WTC11 (cell line): ENCODE measurements around the gene OPRM1.

Source experiments
- SMAD3 ChIP-seq: sonication (generic); formaldehyde crosslinking; IDR thresholded peaks from 2 replicates; pipeline ENCODE4 v1.8.0; 2022; ENCODE audit warnings: missing genetic modification reagents, mild to moderate bottlenecking, borderline replicate concordance
- TP53 ChIP-seq: sonication (generic); formaldehyde crosslinking; IDR thresholded peaks from 2 replicates; pipeline ENCODE4 v1.8.1; 2023; ENCODE audit warnings: mild to moderate bottlenecking, missing genetic modification reagents
- TF ChIP-seq, protein P1 (sequence below): fragments of 250-450 bp; sonication (Bioruptor Pico); IDR thresholded peaks from 2 replicates; pipeline ENCODE4 v1.9.0; 2021; ENCODE audit warnings: mild to moderate bottlenecking

DNA sequence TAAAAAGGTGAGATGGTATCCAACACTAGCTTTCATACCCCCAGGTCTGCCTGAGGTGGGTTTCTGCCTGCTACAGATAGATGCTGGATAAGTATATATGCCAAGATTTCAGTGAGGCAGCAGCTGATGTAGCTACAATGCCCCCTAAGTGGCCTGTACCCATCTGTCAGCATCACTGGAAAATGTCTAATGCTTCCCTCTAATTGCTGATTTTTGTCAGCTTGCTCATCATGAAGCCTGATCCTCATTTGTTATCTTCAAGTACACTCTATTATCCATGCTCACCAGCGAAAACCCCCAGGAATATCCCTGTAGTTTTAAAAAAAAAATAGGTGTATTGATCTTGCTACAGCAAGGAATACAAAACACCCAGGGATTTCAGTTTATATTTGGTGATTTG, 32.2 kb downstream of the OPRM1 start:
- TF ChIP-seq, protein P1, sequence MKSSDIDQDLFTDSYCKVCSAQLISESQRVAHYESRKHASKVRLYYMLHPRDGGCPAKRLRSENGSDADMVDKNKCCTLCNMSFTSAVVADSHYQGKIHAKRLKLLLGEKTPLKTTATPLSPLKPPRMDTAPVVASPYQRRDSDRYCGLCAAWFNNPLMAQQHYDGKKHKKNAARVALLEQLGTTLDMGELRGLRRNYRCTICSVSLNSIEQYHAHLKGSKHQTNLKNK, result no peak
- TF ChIP-seq SMAD3, result no peak
- TF ChIP-seq TP53, result no peak
